HG03457 (cell line): ENCODE results near the gene GAB2.
"Not testable (repeated sequence)": the region's sequence is repeated elsewhere in the genome, so short reads cannot be mapped to it uniquely, and the experiment has no call there.

ENCODE experiments used
- ATAC-seq: cut with Tn5 transposase; IDR thresholded peaks from one replicate; pipeline ENCODE4 v1.9.1; 2021; ENCODE audit warnings: moderate number of reproducible peaks; ENCODE audit not compliant: unreplicated experiment

GAB2 gene

GRCh38 chr11:78257654-78258053 is 160.0 kb downstream of the GAB2 start:
- ATAC-seq = no peak

- ATAC-seq = no peak
Measured at GRCh38 chr11:78256962-78257361, 160.7 kb downstream of the GAB2 start.

- no peak for ATAC-seq
Measured at GRCh38 chr11:78255919-78256318, 161.7 kb downstream of the GAB2 start.

GRCh38 chr11:78254268-78254667 is 163.4 kb downstream of the GAB2 start:
- no peak for ATAC-seq

- ATAC-seq = no peak
Measured at GRCh38 chr11:78253797-78254196, 163.8 kb downstream of the GAB2 start.

DNA sequence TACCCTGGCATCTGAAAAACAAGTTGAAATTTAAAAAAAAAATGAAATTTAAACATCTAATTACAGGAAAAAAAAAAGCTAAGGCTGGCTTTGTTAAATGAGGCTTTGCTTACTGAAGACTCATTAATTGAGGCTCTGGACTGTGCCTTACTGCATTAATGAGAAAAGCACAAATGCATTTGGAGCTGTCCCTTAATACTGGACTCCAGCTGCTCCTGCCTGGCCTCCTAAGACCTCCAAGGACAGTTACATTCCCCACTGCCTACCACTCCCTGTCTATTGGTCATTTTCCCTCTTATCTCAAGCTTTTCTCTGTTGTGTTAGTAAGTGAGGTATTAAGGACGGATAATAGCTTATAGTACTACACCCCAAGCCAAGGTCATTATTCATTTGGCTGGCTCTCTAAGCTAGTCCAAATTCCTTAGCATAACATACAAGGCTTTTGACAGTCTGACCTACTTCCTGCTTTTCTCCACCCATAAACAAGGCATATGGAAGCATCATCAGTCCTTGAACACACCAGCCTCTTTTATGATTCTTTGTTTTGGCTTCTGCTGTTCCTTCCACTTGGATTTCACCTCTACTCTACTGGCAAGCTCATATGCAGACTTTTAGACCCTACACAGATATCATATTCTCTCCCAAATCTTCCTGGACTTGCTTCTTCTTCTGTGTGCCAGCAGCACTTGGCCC is 166.4 kb downstream of the GAB2 start:
- ATAC-seq = no peak

DNA sequence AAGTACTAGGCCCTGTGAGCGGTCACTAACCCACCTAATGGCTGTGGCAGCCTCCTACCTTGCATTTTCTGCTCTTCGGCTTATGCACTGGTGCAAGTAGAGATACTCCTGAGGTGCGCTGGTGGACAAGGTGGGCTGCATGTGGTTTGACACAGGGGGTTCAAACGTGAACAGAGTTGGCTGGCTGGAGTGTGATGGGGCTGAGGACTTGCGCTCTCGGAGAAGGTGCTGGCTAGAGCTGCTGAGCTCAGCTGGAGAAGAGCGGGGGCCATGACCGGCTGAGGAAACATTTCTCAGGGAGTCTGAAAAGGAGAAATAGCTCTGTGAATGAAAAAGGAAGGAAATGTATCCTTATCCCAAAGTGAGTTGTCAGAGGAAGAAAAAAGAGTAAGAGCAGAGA is 167.5 kb downstream of the GAB2 start:
- ATAC-seq = no peak

GRCh38 chr11:78248903-78249302 is 168.7 kb downstream of the GAB2 start:
- no peak for ATAC-seq

DNA sequence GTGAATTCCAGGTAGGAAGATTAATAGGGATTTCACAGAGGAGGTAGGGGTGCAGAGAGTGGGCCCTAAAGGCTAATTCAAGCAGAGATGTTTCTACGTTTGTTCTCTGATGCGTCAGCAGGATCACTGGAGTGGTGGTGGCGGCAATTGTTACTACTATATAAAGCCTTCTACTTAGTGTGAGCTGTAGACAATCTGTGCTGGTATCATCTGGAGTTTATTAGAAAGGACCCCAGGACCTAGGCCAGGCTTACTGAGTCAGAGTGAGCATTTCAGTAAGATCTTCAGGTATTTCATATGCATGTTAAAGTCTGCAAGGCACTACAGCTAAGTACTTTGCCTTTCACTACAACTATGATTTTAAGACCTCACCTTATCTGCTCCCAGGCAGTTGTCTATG is 169.4 kb downstream of the GAB2 start:
- no peak for ATAC-seq

DNA sequence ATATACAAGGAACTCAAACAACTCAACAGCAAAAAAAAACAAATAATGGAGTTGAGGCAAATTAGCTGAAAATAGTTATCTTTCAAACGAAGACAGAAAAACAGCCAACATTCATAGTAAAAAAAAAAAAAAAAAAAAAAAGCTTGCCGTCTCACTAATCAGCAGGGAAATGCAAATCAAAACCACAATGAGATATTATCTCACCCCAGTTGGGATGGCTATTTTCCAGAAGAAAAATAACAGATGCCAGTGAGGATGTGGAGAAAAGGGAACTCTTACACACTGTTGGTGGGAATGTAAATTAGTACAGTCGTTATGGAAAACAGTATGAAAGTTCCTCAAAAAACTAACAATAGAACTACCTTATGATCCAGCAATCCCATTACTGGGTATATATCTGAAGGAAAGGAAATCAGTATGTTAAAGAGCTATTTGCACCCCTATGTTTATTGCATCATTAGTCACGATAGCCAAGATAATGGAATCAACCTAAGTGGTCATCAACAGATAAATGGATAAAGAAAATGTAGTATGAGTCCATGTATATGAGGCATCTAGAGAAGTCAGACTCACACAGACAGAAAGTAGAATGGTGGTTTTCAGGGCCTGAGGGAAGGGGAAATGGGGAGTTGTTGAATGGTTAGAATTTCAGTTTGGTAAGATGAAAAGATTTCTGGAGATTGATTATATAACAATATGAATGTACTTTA is 172.9 kb downstream of the GAB2 start:
- no peak for ATAC-seq

DNA sequence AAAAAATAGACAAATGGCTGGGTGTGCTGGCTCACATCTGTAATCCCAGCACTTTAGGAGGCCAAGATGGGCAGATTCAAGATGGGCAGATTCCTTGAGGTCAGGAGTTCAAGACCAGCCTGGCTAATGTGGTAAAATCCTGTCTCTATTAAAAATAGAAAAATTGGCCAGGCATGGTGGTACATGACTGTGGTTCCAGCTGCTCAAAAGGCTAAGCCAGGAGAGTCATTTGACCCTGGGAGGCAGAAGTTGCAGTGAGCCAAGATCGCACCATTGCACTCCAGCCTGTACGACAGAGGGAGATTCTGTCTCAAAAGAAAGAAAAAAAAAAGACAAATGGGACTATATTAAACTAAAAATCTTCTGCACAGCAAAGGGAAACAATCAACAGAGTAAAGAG is 173.5 kb downstream of the GAB2 start:
- ATAC-seq = no peak

DNA sequence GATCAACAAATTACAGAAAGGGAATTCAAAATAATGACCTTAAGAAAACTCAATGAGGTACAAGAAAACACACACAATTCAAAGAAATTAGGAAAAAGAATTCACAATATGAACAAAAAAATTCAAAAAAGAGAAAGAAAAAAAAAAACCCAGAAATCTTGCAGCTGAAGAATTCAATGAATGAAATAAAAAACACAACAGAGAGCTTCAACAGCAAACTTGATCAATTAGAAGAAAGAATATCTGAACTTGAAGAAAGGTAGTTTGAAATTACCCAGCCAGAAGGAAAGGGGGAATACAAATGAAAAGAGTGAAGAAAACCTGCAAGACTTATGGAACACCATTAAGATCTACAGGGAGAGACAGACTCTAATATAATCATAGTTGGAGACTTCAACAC is 176.1 kb downstream of the GAB2 start:
- ATAC-seq = no peak

DNA sequence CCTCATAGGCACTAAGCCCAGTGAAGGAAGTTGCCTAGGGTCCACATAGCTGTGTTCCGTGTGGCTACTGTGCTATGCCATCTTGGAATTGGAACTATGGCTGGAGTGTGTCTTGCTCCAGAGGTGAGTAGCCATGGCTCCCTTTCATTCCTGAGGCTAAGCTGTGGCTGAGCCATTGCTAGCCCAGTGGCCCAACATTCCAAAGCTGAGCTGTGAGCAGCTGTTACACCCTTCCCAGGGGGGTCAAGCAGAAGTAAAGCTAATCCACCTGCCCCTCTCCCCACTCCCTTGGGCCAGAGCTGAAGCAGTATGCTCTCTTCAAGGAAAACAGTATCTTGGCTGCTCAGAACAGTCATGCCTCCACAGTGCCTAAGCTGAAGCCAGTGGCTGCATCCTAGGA is 177.8 kb downstream of the GAB2 start:
- no peak for ATAC-seq

- ATAC-seq = no peak
Measured at GRCh38 chr11:78237293-78238046, 180.2 kb downstream of the GAB2 start.

GRCh38 chr11:78234006-78234405 is 183.6 kb downstream of the GAB2 start:
- ATAC-seq = no peak

GRCh38 chr11:78233046-78233445 is 184.6 kb downstream of the GAB2 start:
- not testable (repeated sequence) for ATAC-seq

- no peak for ATAC-seq
Measured at GRCh38 chr11:78231962-78232501, 185.6 kb downstream of the GAB2 start.

GRCh38 chr11:78230161-78230877 is 187.3 kb downstream of the GAB2 start:
- no peak for ATAC-seq

DNA sequence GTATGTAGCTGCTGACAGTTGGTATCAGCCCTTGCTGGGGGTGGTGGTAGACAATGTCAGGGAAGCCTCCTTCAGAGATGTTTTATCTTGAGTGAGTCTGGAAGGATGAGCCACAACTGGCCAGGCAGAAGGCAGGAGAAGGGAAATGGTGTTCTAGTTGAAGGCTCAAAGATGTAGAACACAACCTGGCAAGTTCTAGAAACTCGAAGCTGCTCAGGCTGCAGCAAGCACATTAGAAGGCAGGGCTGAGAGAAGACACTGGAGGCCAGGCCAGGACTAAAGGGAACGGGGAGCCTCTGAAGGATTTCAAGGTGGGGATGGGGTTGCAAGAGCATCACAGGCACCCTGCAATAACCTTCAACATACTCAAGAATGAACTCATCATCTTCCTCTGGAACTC is 188.5 kb downstream of the GAB2 start:
- no peak for ATAC-seq

DNA sequence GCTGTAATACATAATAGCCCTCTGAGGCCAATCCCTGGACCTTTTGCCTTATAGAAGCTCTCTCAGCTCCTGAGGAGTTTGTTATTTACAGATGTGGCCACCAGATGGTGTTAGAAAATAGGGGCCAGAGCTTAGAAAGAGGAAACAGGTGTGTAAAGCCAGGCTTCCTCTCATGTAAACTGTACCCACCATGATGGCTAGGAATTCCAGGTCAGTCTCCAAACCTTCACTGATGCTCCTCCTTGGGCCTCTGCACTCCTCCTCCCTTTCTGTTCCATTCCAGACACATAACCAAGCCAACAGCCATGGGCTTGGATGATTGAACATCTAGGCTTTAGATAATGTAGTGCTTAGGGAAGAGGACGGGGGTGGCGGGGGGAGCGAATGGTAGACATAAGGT is 189.2 kb downstream of the GAB2 start:
- no peak for ATAC-seq

DNA sequence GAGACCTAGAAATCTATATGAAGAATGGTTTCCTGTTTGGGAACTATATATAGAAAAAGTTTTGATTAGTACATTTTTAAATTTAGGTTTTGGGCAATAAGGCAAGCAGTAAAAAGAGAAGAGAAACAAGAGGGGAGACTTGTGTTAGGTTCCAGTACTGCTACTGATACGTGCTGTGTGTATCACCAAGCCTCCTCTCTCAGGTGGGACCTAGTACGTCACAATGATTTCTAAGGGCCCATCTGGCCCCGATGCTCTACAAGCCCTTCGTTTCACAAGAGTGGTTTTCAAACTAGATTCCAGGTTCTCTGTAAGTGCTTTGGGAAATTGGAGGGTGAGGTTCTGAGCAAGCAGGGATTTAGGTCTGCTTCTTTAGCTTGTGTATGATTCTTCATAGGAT is 189.7 kb downstream of the GAB2 start:
- no peak for ATAC-seq
